ENCODE measurements around the gene RBL1. TPM values are rescaled to one million over a fixed set of nuclear protein-coding genes. Genes with fewer than 3 reads are reported as not detected.

RBL1 gene
- total and polyA plus RNA-seq, 10 of the 15 experiments (the other 5 are each of a cell fraction or from before 2014, with no cell fraction given), result 4.5 to 51.1 (median 24.9) TPM

DNA sequence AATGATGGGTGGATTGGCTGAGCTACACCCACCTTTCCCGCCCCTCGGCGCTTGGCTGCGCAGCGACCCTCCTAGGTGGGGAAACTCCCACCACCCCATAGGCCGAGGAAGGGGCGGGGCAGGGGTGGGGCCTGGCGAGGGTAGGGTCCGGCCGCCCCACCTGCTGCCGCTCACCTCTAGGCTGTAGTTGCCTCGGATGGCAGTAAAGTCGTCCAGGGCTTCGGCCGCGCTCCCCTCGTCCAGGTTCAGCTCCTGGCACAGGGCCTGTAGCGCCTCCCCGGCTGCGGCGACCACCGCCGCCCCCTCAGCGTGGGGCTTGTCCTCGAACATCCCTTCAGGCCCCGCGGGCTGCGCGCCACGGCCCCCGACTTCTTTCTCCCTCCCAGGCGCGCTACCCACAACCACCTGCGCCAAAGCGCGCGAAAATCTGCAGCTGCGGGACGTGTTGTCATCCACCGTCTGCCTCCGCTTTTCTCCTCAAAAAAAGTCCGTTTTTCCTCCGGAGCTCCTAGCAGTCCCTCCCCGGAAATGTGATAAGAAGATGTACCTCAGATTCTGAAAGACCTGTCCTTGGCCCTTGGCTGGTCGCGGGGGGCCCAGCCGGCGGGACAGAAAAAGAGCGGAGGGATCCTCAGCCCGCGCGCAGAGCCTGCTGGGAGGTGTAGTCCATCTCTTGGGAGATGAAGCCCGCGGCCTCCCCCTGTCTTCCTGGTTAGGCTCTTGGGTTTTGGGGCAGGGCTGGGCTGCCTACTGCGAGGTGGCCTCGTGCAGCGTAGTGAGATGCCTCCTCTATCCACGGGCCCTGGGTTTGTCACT is at the start of gene RBL1 (continued):
- TF ChIP-seq REST (IDR thresholded peaks at IDR 0.05; ENCODE audit: low read depth, low read length) (no peak), ZNF384 (IDR thresholded peaks at IDR 0.05; ENCODE audit: borderline replicate concordance, low read depth, low read length) (no peak), ZNF24 (IDR thresholded peaks at IDR 0.05) (no peak), TCF12 (IDR thresholded peaks at IDR 0.05; ENCODE audit: low read depth, low read length) (peak; percentile 93), NR2F1 (conservative IDR thresholded peaks at IDR 0.05) (peak; percentile 28; the same call in 1 of the 2 replicates), NR2C2 (IDR thresholded peaks at IDR 0.05; ENCODE audit: borderline replicate concordance, control insufficient read depth, insufficient read length, low read depth) (no peak), ZNF217 (IDR thresholded peaks at IDR 0.05) (peak; percentile 54; the same call in 1 of the 2 replicates), SIX5 (IDR thresholded peaks at IDR 0.05; ENCODE audit: low read depth, low read length, severe bottlenecking) (peak; percentile 80), ZNF622 (IDR thresholded peaks at IDR 0.05) (no peak), BMI1 (IDR thresholded peaks at IDR 0.05; ENCODE audit: borderline replicate concordance) (no peak), SMC3 (IDR thresholded peaks at IDR 0.05; ENCODE audit: borderline replicate concordance, low read length) (no peak), RAD51 (IDR thresholded peaks at IDR 0.05) (peak; percentile 32), E4F1 (IDR thresholded peaks at IDR 0.05; ENCODE audit: borderline replicate concordance, partially characterized antibody) (peak; percentile 69), NRF1 (conservative IDR thresholded peaks at IDR 0.05; ENCODE audit: low read depth, low read length) (no peak), PAX5 (IDR thresholded peaks at IDR 0.05; ENCODE audit: borderline replicate concordance, low read depth, low read length) (no peak; the same call in 1 of the 2 replicates), DPF2 (IDR thresholded peaks at IDR 0.05) (peak; percentile 86)
- TF ChIP-seq, protein P1, sequence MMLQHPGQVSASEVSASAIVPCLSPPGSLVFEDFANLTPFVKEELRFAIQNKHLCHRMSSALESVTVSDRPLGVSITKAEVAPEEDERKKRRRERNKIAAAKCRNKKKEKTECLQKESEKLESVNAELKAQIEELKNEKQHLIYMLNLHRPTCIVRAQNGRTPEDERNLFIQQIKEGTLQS (IDR thresholded peaks at IDR 0.05; ENCODE audit: borderline replicate concordance, extremely low read depth, low read depth, low read length), result peak; percentile 31; the same call in 1 of the 2 replicates
- TF ChIP-seq, protein P2, sequence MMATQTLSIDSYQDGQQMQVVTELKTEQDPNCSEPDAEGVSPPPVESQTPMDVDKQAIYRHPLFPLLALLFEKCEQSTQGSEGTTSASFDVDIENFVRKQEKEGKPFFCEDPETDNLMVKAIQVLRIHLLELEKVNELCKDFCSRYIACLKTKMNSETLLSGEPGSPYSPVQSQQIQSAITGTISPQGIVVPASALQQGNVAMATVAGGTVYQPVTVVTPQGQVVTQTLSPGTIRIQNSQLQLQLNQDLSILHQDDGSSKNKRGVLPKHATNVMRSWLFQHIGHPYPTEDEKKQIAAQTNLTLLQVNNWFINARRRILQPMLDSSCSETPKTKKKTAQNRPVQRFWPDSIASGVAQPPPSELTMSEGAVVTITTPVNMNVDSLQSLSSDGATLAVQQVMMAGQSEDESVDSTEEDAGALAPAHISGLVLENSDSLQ (IDR thresholded peaks at IDR 0.05), result peak; percentile 56; the same call in 1 of the 2 replicates
- TF ChIP-seq, protein P3, sequence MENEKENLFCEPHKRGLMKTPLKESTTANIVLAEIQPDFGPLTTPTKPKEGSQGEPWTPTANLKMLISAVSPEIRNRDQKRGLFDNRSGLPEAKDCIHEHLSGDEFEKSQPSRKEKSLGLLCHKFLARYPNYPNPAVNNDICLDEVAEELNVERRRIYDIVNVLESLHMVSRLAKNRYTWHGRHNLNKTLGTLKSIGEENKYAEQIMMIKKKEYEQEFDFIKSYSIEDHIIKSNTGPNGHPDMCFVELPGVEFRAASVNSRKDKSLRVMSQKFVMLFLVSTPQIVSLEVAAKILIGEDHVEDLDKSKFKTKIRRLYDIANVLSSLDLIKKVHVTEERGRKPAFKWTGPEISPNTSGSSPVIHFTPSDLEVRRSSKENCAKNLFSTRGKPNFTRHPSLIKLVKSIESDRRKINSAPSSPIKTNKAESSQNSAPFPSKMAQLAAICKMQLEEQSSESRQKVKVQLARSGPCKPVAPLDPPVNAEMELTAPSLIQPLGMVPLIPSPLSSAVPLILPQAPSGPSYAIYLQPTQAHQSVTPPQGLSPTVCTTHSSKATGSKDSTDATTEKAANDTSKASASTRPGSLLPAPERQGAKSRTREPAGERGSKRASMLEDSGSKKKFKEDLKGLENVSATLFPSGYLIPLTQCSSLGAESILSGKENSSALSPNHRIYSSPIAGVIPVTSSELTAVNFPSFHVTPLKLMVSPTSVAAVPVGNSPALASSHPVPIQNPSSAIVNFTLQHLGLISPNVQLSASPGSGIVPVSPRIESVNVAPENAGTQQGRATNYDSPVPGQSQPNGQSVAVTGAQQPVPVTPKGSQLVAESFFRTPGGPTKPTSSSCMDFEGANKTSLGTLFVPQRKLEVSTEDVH (IDR thresholded peaks at IDR 0.05; ENCODE audit: low read depth, partially characterized antibody), result peak; percentile 100
